ENCODE data around the gene SRXN1. TPM values are rescaled to one million over a fixed set of nuclear protein-coding genes. Genes with fewer than 3 reads are reported as not detected.

SRXN1 gene
- 20.2 and 24.1 TPM in 2 replicates for total RNA-seq

DNA sequence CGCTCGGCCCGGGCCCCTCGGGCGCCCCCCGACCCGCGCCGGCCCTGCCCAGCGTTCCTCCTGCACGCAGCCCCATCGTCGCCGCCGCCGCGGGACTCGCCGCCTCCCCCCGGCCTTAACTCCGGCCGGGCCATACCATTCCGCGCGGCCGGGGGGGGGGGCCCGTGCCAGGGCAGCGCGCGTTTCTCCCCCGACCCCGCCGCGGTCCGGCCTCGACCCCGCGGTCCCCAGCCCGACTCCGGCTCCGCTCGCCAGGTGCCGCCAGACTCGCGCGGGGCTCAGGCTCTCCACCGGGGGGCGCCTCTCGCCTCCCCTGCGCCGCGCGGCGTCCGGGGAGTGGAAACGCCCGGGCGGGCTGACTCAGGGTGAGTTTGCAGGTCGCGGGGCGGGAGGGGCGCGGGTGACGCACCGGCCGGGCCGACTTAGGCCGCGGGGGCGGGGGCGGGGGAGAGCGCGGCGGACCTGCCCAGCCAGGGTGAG, at the start of gene SRXN1:
SRXN1 (minus strand) TSS at position 91 of the 480 bp plus-strand sequence; CDS start at position 76, 15 bp downstream.

GRCh38 chr20:675453-676314, 22.7 kb upstream of the SRXN1 start, which contains the start of gene SCRT2:
SCRT2 (minus strand) TSS chr20:675802; CDS start chr20:675601, 201 bp downstream.

GRCh38 chr20:610130-611046, 42.6 kb downstream of the SRXN1 start, which contains the start of gene TCF15:
TCF15 (minus strand) TSS chr20:610309; CDS start chr20:610237, 72 bp downstream.

Other genes starting within 250 kb of the SRXN1 start
- gene RBCK1, start 244.9 kb downstream of the SRXN1 start, total RNA-seq = 57.8 and 66.2 TPM in 2 replicates
- gene TBC1D20, start 190.7 kb downstream of the SRXN1 start, total RNA-seq = 19.8 and 20.3 TPM in 2 replicates
- gene CSNK2A1, start 109.4 kb downstream of the SRXN1 start, total RNA-seq = 79.4 and 93.3 TPM in 2 replicates
- gene TCF15, start 42.9 kb downstream of the SRXN1 start, total RNA-seq = 0.34 and 1.1 TPM in 2 replicates
- gene SCRT2, start 22.6 kb upstream of the SRXN1 start, total RNA-seq = not detected in 2 replicates
- not detected in 2 replicates for gene SLC52A3, start 115.3 kb upstream of the SRXN1 start, total RNA-seq
- 2.3 and 2.6 TPM in 2 replicates for gene FAM110A, start 180.5 kb upstream of the SRXN1 start, total RNA-seq